Erythroblast (primary cell): ENCODE results near the gene FAM228B.

ENCODE experiments used
- DNase-seq, 2 experiments: peaks; one replicate each; lab custom pipeline; 2025; lab: John Stamatoyannopoulos, UW
- GATA1 ChIP-seq: IDR thresholded peaks from 2 replicates; pipeline ENCODE4 v1.6.1; 2011; ENCODE audit warnings: low read depth, mild to moderate bottlenecking, control low read depth, low read length, moderate library complexity
- POLR2A ChIP-seq: IDR thresholded peaks from 2 replicates; pipeline ENCODE4 v1.6.1; 2011; ENCODE audit warnings: mild to moderate bottlenecking, low read length

FAM228B gene

DNA sequence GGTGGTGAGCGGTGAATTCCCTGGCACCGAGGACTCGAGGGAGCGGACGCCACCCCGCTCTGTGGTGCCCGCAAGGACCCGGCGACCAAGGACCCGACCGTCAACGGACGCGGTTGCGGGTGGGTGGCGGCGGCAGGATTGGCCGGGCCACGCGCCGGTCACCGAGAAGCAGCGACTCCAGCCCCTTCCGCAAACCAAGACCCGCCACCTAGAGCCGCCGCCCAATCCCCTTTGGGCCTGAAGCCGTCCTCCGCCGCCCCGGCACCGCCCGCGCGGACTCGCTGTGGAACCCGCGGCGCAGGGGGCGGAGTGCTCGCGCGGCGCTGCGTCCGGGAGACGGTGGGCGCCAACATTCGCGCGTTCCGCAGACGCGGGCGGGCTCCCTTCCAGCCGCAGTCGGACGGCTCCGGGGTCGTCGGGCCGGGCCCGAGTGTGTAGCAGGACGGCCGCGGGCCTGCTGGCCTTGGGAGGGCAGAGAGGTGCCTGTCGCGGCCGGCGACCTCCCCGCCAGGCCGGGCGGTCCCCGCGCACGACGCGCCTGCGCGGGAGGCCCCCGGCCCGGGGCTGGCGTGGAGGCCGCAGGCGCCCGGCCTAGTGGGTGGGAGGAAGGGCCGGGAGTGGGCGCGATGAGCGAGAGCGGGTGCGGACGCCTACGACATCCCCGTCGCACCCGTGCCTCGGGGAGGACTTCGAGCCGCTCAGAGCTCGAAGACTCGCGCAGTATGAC, at the start of gene FAM228B, which contains the start of gene PFN4:
Gene FAM228B (plus strand): TSS at position 275 of the 727 bp plus-strand sequence. CDS start 893 bp downstream, outside the sequence.
Gene PFN4 (minus strand): TSS at position 140 of the 727 bp plus-strand sequence. CDS start 799 bp downstream, outside the sequence.
- DNase-seq: peak; percentile 85
- TF ChIP-seq POLR2A (peak; percentile 50), GATA1 (no peak)

GRCh38 chr2:24073816-24074215, 49.5 kb upstream of the FAM228B start:
- TF ChIP-seq GATA1 (no peak), POLR2A (no peak)
- DNase-seq: no peak

DNA sequence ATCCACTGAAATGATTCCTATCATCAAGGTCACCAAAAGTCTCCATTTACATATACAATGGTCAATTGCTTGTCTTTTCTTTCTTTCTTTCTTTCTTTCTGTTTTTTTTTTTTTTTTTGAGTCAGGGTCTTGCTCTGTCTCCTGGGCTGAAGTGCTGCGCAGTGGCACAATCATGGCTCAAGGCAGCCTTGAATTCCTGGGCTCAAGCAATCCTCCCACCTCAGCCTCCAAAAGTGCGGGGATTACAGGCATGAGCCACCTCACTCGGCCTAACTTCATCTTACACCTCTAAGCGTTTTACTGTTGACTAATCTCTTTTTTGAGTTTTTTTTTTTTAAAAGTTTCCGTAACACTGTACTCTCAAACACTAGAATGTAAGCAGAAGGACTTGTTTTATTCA, 48.0 kb upstream of the FAM228B start:
- TF ChIP-seq GATA1 (no peak), POLR2A (no peak)
- no peak for DNase-seq

DNA sequence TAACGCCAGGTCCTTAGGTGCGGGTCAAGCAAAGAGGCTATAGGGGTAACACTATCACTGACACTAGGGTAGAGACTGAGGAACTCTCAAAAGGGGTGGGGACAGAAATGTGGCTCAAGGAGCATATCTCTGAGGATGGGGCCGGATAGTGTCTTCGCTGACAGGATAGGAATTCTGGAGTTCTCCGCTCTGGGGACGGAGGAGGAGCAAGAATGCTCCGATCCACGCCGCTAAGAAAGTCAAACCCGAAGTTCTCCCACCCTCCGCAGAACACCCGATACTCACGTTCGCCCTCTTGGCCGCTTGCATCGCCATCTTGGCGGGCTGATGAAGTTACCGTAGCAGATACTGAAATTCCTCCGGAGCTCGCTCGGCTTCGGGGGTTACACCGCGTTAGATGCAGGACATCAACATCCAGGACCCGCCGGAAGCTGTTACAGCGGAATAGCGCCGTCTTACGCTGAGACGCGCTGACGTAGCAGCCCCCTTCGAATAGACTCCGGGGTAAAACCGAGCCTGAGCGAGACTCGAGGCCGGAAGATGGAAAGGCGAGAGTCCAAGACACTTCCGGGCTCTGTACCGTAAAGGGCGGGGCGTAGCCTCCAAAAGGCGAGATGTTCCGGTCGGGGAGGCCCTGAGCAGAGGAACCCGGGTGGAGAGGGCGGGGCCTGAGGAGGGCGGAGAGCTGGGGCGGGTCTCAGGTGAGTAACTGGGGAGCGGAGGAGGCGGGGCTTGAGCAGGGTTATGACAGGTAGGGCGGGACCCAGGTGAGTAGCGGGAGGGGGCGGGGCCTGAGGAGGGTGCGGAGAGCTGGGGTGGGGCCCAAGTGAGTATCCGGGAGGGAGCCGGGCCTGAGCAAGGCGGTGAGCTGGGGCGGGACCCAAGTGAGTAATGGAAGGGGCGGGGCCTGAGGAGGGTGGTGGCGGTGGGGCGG, 47.1 kb upstream of the FAM228B start, which contains the start of gene SF3B6:
Gene SF3B6 (minus strand): TSS at position 412 of the 934 bp plus-strand sequence. CDS start 97 bp downstream, at position 315.
- DNase-seq: peak; percentile 98
- TF ChIP-seq GATA1: no peak
- peak; percentile 90 for TF ChIP-seq POLR2A

DNA sequence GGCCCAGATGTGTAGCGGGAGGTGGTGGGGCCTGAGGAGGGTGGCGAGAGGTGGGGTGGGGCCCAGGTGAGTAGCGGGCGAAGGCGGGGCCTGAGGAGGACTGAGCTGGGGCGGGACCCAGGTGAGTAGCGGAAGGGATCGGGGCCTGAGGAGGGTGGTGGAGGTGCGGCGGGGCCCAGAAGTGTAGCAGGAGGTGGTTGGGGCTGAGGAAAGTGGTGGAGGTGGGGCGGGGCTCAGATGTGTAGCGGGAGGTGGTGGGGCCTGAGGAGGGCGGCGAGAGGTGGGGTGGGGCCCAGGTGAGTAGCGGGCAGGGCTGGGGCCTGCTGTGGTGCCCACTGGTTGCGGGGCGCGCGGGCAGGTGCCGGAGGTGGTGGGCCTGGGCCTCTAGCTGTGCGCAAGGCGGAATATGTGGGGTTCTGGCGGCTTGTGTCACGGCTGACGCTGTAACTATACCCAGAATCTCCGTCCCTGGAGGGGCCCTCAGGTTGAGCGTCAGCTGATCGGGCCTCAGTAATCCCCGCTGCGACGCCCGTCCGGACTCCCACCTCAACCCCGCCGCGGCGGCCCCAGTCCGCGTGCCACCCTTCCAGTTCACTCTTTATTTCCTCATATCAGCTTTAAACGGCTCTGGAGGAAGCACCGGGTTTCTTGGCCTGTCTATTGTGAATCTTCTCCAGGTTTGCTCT, 46.3 kb upstream of the FAM228B start:
- peak; percentile 65 to 68 for DNase-seq
- TF ChIP-seq POLR2A (peak; percentile 27), GATA1 (no peak)

DNA sequence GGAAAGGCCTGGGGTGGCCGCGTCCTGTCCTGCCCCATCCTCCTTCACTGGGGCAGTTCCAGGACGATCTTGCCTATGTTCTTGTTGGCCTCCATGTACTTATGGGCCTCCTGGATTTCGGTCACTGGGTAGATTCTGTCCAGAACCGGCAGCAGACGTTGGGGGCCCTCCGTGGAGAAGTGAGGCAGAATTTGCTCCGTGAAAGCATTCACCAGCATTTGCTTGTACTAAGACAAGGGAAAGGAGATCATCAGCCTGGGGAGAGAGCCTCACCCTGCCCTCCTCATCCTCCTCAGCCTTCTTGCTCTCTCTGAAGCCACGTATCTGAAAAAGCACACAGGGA, 45.8 kb upstream of the FAM228B start:
- peak; percentile 49 to 60 for DNase-seq
- TF ChIP-seq GATA1: no peak
- peak; percentile 28 for TF ChIP-seq POLR2A

- TF ChIP-seq GATA1 (no peak), POLR2A (no peak)
- DNase-seq: no peak
These were observed 45.4 kb upstream of the FAM228B start for GRCh38 chr2:24077879-24078278.

DNA sequence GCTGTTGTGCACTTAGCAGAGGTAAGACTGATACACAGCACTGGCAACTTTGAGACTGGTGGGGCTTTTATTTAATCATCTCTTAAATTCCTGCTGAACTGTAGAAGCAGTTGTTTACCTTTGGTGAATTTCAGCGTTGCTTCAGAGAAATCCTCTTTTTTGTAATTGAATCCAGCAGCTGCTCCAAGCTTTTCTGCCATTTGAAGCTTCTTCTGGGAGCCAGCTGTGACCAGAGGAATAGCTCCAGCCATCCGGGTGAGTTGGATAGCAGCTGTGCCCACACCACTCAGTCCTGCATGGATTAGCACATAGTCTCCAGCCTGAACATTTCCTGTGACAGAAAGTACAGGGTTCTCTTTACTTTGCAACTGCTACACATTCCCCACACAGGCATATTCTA, 42.6 kb upstream of the FAM228B start:
- TF ChIP-seq POLR2A: no peak
- no peak for TF ChIP-seq GATA1
- no peak for DNase-seq

DNA sequence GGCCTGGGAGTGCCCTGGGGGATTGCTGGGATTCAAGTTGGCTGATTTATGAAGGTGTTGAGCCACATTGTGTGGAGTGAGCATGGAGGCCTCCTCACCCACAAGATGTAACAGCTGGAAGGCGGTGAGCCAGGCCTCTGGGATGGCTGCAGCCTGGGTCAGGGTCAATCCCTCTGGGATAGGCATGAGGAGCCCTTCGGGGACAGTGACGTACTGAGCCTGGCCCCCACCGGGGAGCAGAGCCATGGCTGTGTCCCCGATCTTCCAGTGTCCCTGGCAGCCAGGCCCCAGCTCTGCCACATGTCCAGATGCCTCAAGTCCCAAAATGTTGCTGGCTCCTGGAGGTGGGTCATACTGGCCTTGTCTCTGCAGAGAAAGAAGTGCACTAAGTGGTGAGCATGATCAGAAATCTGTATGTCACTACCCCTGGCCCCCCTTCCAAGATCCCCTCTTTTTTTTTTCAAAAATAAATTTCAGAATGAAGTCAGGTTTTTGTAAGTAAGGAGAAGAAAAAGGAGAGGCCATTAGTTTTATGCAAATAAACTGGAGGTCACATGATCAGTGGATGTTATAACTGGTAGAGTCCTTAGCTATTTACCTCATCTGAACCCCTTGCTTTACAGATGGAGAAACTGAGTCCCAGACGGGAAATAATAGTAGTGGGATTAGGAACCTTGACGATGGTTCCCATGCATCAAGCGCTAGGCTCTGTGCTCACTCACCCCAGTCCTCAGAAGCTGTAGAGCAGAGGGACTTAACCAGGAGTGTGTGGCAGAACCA, 40.3 kb upstream of the FAM228B start:
- no peak for DNase-seq
- no peak for TF ChIP-seq POLR2A
- no peak for TF ChIP-seq GATA1

- DNase-seq: peak; percentile 93 to 97
- no peak for TF ChIP-seq GATA1
- peak; percentile 71 for TF ChIP-seq POLR2A
These were observed 39.5 kb upstream of the FAM228B start for GRCh38 chr2:24083567-24084385.

- no peak for TF ChIP-seq POLR2A
- TF ChIP-seq GATA1: no peak
- peak; percentile 92 to 95 for DNase-seq
These were observed 38.7 kb upstream of the FAM228B start, which contains the start of gene TP53I3 for GRCh38 chr2:24084386-24085199. TP53I3 (minus strand) TSS chr2:24084834; CDS start chr2:24084326, 508 bp downstream.

DNA sequence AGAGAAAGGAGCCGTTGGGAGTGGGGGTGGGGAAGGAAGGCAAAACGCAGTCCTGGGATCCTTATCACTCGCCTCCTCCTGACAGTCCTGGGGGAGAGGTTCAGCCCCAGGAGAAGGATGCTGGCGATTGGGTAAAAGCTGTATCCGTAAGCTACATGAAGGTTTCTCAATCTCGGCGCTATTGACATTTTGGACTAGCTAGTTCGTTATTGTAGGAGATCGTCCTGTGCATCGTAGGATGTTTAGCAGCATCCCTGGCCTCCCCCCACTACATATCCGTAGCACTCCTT, 38.1 kb upstream of the FAM228B start:
- TF ChIP-seq GATA1: no peak
- TF ChIP-seq POLR2A: no peak
- DNase-seq: no peak

DNA sequence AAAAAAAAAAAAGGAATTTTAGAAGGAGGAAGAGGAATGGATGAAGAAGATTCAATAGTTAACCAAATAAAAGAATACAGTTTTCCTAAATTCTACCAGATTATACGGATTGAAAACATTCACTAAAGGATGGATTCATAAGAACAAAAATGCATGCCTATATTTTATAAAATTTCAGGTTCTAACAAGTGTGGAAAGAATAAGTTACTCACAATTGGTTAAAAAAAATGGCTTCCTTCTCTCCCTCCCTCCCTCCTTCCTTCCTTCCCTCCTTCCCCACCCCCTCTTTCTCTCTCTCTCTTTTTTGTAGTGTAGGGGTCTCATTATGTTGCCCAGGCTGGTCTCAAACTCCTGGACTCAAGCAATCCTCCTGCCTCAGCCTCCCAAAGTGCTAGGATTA, 37.0 kb upstream of the FAM228B start:
- no peak for DNase-seq
- no peak for TF ChIP-seq POLR2A
- TF ChIP-seq GATA1: no peak
